COLO668 (cell line): Measurements from ENCODE around the gene ZBTB7C.
A peak's percentile ranks its signal among the peaks of the same experiment; 100 is the strongest.

Source experiments
- DNase-seq: peaks from one replicate; lab custom pipeline; 2025; ENCODE audit not compliant: unreplicated experiment; lab: John Stamatoyannopoulos, UW

Gene ZBTB7C

DNA sequence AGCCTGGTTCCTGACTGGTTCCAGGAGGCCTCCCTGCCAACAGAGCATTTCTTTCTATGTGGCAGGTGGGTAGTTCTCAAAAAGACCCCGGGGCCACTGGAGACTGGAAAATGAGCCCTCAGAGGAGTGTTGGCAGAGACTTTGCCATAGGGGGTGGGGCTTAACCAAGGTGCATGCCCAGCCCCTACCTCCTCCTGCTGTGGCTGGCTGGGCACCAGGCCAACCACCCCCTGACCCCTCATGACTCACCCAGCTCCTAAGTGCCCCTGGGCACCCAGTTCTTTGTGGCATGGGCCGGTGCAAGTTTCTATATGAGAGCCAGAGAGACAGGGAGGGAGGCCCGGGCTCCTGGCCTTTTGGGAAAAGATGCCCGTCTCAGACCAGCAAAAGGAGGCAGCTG lies 380.5 kb downstream of the ZBTB7C start:
- DNase-seq: peak; percentile 39

DNA sequence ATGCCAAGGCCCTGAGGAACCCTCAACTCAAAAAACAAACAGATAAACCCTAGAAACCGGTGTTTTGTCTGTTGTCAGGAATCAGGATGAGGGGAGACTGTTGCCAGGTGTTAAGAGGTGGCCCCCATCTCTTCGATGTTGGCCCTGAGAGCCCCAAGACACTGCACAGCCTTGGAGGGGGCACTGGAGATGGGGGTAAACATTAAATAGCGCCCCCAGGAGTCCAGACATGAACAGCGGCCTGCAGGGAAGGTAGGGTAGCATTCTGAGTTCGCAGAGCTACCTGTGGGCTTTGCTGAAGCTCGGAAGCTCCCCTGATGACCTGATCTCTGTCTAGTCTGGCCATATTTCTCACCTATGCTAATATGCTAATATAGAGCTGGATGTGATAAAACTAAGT lies 381.1 kb downstream of the ZBTB7C start:
- no peak for DNase-seq

DNA sequence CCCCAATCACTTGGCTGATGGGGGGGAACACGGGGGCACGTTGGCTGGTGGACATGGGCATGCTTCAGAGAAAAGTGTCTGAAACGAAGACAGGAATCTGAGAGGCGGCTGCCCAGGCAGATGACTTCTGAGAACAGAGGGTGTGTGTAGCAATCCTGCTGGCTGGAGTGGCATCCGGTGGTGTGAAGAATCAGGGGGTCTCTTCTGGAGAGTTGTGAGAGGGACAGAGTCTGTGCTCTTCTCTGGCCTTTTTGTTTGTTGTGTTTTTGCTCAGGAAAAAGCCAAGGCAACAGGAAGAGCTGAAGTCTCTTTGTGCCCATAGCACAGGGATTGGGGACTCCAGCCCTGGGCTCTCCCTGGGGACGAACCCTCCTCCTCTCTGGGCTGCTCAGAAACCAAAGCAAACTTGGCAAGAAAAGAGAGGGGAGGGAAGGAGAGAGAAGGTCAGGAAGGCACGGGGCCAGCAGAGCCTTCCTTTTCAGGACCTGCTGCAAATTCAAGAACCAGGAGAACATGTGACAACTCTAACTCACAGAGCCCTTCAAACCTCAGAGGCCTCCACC lies 381.7 kb downstream of the ZBTB7C start:
- no peak for DNase-seq

DNA sequence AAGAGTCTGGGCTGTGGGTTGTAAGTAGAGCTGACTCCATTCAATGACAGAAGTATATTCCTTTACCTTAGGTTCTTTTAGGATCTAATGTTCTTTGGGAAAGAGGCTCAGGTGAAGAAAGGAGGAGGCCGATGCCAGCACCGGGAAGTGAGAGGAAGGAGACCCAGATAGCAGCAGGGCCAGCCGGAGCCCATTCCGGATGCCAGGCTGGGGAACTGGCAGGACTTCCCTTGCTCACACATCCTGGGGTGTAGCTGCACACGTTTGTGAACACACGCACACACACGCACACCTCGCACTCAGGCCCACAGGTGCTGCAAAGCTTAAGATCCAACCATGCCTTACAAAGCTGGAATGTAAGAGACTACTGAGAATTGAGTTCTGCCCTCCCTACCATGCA lies 383.0 kb downstream of the ZBTB7C start:
- DNase-seq: no peak

DNA sequence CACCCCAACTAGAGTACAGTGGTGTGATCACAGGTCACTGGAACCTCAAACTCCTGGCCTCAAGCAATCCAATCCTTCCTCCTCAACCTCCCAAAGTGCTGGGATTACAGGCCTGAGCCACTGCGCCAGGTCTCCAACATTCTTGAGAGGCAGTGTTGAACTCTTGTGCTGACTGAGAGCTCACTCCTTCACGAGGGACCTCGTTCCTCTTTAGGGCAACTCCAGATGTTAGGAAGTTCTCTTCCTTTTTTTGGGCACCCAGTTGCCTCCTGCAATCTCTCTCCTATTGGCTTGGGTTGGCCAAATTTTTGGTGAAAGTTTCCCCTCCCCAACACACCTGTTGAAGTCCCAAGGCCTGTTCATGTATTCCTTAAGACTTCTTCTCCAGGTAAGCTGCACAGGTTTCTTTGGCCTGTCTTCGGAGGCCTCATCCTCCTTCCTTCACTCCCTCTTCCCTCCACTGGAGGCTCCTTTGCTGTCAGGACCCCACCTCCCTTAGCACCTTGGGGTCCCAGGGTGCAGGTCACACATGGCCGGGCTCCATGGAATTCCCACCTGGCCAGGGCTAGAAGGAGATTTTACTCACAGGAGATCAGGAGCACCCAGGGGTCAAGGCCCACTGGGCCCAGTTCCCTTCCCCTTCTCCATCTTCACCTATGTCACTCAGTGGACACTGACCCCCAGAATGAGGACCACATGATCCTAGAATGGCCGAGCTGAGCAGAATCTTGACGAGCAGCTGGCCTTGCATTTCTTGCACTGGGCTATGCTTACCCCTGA lies 384.1 kb downstream of the ZBTB7C start:
- no peak for DNase-seq

DNA sequence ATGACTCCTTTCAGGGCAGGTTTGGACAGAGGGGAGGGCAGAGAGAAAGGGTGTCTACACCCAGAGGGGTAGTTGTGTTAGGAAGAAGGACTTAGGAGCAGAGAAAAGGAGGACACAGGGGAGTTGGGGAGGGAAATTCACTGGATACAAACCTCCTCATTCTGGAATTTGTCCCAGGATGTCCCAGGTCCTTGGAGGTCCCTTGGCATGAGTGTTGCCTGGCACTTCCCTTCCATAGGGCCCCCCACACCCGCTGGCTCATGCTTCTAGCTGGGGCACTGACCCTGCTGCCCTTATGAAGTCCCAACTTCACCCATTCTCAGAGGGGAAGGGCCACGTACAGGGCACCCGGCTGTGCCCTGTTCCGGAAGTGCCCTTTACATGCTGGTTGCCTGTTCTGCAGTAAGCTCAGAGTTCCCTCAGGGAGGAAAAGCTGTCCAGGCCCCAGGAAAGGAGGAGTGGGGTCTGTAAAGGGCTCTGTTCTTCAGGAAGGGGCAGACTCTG lies 385.1 kb downstream of the ZBTB7C start:
- no peak for DNase-seq

DNA sequence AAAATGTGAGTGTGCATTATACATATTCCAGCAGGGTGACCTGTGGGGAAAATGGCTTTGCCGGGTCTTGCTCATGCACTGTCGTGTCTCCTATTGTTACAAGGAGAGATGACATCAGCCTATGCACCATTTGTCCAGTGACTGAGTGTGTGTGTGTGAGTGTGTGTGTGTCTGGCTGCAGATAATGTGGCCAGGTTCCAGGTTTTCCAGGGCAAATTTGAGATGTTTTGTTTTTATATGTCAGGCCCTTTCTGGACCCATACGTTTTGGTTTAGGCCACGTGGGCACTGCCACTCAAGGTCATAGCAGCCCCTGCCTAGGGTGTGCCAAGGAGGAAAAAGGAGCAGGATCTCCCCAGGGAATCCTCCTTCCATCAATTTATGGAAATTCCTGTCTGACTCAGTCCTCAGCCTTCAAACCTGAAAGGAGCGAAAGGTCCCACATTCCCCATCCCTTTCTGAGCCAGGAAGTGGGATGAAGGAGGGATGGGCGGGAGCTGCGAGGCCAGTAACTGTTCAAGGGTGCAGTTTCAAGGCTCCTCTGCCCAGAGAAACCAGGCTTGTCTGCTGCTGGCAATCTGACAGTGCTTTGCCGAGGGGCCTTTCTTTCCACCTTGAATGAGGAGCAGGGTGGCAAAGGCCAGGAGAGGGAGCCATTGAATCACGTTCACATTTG lies 385.7 kb downstream of the ZBTB7C start:
- DNase-seq: peak; percentile 56

DNA sequence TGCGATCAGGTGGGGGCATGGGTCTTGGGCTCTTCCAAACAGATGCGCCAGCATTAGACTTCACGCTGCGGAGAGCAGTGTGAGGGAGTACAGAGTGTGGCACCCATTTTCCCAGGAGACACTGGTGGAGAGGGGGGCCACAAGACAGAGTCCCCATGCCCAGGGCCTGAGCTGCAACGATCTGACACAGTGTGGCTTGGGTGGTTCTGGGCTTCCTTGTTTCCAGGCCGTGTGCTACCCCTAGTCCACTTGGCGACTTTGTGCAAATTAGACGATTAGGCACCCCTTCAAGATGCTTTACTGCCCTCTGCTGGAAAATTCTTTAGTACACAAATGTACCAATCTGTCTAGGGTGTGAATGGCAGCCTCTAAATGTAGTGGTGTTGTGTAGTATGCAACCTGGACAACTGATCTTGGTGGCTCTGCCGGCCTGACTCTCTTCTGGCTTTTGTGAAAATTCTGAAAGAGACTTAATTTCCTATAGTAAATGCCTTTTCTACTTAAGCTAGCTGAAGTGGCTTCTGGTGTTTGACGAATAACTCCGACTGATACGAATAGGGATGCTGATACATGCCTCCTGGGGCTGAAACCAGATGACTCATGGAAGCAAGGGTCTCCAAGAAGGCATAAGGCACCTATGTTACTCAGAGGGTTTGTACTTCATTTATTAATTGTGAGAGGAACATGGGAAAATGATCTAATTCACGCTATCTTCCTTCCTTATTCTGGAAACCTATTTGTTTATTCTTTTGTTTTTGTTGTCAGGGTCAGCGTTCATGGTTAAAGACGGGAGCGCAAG lies 386.5 kb downstream of the ZBTB7C start:
- peak; percentile 19 for DNase-seq

DNA sequence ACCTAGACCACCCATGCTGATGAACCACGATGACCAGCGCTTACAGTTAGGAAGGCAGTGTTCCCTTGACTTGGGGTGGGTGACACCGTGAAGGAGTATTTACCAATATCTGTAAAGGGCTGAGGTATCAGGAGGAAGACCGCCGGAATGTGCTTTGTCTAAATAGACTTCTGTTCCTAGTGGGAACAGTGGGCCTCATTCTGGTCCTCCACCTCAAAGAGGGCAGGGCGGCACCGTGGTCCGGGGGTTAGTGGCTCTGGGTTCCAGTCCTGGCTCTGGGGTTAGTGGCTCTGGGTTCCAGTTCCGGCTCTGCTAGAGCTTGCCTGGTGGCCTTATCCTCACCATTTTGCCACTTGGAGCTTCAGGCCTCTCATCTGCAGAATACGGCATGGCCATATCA lies 387.2 kb downstream of the ZBTB7C start:
- no peak for DNase-seq

DNA sequence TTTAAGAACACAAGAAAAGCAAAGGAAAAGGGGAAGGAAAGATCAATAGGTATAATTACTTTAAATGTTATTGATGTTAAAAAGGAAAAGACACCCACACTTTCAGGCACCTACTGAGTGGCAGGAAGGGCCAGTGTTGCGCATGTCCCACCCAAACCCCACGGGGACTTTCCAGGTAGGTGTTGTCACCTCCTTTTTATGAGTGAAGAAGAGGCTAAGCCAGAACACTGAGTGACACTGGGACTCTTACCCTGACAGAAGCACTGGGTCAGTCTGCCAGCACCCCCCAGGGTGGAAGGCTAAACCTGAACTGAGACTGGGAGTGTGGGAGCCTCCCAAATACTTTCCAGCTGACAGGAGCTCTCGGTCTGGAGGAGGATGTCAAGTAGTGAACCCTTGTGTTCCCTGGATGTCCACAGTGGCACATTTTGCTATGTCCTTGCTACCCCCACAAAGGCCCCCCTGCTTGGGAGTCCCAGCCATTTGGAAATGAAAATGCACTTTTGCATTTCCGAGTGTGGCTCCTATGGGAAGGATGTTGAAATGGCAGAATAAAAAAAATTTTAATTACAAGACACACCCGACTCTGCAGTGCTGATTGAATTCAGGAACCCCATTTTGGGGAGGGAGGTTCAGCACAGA lies 387.8 kb downstream of the ZBTB7C start:
- DNase-seq: no peak

DNA sequence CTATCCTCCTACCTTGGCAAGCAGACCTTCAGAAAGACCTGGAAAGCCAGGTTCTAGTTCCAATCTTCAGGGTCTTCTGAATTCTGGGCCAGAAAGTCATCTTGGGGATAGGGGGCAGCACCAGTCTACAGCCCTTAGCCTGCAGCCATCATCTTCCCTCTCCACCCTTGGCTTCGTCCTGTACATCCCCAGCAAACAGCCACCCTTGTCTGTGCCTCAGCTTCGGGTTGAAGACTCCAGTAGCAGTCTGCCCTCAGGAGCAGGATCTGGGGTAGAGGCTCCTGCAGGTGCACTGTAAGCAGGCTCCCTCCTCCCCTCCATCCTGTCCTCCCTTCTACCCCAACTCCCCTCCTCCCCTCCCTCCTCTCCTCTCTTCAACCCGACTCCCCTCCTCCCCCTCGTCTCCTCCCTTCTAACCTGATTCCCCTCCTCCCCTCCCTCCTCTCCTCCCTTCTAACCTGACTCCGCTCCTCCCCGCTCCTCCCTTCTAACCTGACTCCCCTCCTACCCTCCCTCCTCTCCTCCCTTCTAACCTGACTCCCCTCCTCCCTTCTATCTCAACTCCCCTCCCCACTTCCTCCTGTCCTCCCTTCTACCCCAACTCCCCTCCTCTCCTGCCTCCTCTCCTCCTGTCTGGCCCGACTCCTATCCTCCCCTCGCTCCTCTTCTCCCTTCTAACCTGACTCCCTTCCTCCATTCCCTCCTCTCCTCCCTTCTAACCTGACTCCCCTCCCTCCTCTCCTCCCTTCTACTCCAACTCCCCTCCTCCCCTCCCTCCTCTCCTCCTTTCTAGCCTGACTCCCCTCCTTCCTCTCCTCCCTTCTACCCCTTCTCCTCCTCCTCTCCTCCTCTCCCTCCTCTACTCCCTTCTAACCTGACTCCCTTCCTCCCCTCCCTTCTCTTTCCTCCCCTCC lies 388.6 kb downstream of the ZBTB7C start:
- DNase-seq: no peak

DNA sequence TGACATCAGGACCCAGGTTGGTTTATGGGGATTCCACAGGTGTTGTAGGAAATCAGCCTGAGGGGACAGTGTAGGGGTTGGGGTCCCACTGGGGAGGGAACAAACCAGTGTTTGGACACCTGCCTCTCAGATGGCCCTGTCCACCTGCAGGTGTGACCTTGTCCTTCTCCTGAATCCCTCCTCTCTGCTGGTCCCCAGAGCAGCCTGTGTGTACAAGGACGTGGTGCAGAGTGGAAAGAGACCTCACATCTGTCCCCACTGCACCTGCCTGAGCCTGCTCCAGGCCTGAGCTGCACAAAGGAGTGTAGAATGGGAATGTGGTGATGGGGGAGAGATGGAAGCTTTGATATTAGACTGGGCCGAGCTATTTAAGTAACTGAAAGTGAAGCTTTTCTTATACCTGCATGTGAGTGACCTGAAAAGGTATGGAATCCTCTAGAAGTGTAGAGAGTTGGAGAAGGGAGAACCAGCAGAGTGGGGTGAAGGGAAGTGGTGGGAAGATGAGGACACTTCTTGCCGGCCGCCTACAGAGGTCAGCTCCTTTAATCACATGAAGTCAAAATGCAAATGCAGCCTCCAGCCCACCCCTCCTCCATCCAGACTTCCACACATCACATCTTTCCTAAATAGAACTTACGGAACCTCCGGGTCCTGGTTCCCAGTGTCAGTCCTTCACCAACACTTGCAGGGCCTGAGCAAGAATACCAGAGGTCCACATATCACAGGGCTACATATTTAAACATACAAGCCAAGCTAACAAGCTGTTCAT lies 389.4 kb downstream of the ZBTB7C start:
- DNase-seq: no peak

DNA sequence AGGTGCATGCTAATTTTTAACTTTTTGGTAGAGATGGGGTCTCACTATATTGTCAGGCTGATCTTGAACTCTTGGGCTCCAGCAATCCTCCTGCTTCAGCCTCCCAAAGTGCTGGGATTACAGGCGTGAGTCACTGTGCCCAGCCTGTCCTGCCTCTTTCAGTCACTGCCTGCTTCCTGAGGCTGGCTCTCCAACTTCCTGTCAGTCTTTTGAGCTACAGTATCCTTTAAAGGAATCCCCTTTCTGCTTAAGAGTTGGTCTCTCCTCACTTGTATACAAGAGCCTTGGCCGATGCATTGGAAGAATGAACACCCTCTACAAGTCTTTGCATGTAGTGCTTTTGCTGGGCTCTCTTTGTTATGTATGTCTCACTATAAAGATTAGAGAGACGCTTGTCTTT lies 390.3 kb downstream of the ZBTB7C start:
- DNase-seq: no peak

DNA sequence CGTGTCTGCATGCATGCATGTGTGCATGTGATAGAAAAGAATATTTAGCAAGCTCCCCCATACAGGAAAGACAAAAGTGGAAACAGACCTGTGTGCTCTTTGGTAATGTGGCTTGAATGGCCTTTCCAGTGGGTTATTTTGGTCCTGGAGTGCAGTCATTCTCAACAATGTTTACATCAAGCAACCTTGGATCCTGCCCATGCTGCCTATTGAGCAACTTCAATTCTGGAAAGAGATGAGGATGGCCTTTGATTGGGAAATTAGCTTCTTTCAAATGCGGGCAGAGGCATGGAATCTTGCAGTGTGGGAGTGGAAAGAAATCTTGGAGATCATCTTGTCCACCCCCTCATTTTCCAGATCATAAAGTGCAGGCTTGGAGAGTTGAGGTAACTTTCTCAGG lies 391.5 kb downstream of the ZBTB7C start:
- no peak for DNase-seq

DNA sequence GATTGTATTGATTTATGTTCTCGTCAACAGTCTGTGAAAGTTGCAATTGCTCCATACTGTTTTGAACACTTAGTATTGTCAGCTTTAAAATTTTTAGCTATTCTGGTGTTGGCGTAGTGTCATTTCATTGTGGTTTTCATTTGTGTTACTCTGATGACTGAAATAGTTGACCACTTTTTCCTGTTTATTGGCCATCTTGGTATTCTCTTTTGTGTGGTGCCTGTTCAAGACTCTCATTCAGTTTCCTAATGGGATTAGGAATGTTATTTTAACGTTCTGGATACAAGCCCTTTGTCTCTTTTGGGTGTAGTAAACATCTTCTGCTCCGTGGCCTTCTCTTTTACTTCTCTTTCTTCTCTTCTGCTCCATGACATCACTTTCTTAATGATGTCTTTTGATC lies 396.0 kb downstream of the ZBTB7C start:
- no peak for DNase-seq

DNA sequence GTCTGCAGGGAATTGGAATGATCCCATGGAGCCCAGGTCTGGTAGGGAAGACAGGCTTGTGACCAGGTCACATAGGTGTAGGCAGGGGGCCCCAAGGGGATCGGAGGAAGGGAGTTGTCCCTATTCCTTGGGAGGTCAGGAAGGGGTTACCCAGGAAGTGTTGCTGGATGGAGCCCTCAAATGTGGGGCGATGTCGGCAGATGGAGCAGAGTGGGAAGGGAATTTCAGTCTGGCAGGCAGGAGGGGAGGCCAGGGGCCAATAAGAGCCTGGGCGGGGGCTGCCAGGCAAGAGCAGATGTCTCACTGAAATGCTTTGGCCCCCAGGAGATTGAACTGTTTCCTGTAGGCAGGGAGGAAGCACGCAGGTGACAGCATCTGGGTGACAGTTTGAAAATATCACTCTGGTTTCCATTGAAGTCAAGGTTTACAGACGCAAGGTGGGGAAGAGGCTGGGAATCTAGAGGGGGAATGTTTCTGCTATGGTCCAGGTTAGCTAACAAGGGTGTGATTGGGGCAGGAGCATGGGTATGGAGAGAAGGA lies 397.2 kb downstream of the ZBTB7C start:
- DNase-seq: no peak

DNA sequence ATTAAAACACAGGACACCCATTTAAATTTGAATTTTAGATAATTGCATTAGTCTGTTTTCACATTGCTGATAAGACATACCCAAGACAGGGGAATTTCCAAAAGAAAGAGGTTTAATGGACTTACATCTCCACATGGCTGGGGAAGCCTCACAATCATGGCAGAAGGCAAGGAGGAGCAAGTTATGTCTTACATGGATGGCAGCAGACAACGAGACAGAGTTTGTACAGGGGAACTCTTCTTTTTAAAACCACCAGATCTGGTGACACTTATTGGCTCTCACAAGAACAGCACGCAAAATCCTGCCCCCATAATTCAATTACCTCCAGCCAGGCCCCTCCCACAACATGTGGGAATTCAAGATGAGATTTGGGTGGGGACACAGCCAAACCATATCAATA lies 398.9 kb downstream of the ZBTB7C start:
- DNase-seq: no peak

DNA sequence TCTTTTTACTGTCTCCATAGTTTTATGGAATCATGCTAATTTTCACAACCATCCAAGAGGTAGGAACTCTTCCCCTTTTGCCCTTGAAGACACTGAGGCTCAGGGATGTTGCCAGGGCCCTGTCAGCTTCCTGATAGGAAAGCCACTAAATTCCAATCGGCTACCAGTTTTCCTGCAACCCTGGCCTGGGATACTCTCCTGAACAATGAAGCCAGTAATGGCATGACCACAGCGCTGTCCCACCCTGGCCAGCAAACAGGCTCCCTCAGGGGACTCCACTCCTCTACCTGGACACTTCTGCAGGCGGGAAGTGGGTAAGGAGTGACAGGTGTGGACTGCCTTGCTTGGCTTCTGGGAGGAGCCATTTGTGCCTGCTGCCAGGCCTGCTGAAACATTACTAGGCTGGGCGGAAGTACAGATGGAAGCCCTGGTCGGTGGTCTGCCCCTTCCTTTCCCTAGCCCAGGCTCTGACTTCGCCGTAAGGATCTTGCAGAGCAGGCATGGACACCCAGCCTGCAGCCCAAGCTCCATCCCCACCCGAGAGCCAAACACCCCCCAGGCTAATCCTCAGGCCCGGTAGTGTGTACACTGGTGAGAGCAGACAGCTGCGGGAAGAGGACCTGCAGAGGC lies 400.0 kb downstream of the ZBTB7C start:
- DNase-seq: no peak
